ENCODE results near the gene TMEM74B.

TMEM74B gene

DNA sequence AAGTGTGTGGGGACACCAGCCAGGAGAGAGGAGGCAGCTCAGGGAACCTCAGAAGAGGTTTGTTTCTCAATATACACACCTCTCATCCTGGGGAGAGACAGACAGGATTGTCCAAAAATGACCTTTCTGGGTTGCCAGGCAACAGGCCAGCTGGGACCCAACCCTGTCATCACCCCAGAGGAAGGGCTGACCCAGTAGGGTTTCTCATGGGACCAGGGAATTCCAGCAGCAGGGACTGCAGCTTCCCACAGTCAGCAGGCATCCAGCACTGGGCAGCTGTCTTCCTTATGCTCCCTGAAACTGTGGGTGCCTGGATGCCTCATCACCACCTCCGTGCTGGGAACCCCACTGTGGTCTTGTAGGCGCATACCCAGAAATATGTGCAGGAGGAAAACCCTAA lies 19.8 kb upstream of the TMEM74B start:
- no peak for DNase-seq

DNA sequence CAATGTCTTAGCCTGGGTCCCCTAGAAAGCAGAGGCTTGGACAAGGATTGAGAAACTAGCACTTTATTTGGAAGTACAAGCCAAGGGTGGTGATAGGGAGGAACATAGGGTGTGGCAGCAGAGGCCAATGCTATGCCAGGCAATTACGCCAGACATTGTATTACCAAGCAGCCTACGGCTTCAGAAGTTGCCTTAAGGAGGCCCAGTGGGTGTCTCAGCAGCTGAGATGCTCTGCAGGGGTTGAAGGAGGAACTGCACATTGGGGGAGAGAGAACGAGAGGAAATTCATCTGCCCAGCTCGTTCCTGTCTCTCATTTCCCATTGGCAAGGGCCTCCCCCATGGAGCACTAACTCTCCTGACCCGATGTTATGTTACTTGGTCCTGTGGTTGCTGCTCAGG lies 19.3 kb upstream of the TMEM74B start:
- no peak for DNase-seq

DNA sequence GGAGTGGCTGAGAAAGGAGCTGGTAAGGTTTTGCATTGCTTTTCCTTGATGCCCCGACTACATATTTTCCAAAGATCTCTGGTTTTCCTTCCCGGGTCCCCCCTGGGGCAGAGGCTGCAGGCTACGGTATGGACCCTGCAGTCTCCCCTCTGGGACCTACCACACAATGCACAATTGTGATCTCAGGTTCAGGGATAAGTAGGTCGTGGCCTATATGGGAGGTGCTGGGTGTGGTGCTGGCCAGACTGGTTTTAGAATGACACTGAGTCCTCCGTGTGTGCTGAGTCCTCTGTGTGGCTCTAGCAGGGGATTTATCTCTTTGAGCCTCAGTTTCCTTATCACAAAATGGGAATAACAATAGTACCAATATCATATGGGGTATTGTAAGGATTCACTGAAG lies 18.8 kb upstream of the TMEM74B start:
- DNase-seq = no peak

DNA sequence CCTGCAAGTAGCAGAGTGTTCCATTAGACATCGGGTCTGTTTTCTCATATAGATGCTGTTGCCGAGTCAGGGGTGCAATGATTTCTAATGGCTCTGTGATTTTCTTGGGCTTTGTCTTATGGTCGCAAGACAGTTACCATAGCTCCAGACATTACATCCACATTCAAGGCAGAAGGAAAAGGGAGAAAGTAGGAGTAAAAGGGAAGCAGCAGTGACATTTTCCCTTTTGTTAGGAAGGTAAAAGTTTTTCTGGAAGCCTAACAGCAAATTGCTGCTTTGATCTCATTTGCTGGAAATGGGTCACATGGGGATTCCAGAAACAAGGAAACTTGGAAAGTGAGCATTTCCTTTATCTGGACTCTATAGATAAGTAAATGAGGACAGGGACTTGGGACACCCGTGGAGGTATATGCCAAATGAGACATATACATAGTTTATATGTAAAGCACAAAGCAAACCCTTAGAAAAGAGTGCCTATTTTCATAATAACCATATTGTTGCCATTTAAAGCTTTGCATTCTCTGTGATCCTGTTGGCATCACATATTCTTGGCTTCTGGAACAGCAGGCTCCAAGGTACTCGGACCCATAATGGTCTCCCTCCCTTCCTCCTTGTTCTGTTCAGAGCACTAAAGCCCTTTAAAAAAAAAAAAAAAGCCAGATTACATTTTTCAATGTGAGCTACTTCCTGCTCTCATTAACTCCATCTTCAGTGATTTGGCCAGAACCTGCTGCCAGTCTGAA lies 18.2 kb upstream of the TMEM74B start, which contains the start of gene C20orf202:
Gene C20orf202, plus strand, starts transcription at position 693 of the 743 bp plus-strand sequence. CDS start 132 bp downstream, outside the sequence.
- DNase-seq = no peak

DNA sequence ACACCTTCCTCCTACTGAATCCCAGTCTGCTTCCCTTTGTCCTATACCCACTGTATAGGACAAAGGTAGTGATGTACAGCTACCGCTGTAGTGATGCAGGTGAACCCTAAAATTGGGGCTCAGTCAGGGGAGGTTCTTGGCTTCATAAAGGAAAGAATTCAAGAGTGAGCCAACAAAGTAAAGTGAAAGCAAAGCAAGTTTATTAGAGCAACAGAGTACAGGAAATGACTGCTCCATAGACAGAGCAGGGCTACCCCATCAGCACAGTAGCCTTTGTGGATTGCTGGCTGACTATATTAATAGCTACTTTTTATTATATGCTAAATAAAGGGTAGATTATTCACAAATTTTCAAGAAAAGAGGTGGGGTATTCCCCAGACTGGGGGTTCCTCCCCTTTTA lies 15.2 kb upstream of the TMEM74B start:
- DNase-seq = no peak

DNA sequence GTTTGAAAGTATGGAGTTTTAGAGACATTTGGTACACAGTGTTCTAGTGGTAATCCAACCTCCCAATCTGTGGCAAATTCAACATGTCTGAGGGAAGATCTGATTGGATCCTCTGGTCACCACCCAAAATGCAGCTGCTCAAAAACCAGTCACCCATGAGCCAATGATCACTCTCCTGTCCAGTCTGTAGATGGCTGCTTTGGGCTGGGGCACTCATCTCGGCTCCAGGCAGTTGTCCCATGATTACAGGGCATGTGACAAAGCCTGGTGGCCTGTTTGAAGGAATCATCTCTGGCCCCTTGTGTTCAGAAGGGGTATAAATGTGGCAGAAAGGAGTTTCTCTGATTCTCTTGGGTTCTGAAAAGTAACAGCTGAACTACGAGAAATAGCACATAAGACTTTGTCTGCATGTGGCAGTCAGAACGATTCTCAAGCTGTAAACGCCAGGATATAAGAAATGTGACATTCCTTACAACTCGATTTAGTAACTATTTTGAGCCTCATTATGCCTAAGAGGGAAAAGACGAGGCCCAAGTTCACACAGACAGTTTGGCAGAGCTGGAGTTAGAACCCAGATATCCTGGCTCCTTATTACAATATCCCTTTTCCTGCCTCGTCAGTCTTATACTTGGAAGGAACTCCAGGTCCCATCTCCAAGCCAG lies 14.6 kb upstream of the TMEM74B start:
- no peak for DNase-seq

DNA sequence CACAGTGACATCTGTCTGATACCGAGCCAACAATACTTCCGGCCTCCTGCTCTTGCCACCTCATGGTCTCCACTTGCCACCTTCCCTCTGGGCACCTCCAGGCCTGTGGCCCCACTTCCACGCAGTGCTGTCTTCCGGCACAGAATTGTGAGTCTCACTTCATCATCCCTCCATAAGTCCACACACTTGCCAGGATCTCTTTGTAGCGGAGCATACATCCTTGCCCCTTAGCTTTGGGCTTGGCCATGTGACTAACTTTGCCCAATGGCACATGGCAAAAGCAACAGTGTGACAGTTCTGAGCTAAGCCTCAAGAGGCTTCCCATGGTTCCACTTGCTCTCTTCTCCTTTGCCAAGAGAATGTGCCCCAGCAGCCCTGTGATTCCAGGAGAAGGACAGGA lies 14.0 kb upstream of the TMEM74B start:
- no peak for DNase-seq

DNA sequence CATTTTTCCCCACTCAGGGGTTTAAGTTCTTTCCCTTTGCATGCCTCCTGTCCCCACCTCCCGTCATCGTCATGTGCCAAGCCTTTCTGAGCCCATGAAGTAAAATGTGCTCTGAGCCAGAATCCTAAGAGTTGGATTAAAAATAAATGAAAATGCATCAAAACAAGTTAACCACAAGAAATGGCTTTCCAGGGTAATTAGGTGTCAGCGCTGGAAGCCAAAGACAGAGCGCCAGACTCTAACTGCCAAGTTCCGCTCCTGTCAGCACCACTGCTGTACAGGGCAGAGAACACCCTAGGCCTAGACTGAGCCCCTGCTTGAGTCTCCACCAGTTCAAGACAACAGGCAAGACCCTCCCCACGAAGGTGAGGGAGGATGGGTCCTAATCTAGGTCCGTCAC lies 13.0 kb upstream of the TMEM74B start:
- DNase-seq = no peak

DNA sequence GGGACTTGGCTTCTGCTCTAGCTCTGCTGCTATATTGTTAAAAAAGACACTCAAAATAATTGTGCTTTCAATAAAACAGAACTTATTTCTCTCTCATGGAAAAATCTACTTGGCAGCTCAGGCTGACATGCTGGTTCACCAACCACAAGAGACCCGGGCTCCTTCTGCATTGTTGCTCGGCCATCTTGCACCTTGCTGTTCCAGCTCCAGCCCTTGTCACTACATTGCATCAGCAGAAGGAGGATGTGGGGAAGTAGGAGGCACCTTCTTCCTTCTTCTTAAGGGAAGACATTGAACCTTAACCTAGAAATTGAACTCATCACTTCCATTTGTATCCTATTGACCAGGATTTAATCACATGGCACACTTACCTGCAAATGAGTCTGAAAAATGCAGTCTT lies 11.9 kb upstream of the TMEM74B start:
- no peak for DNase-seq

DNA sequence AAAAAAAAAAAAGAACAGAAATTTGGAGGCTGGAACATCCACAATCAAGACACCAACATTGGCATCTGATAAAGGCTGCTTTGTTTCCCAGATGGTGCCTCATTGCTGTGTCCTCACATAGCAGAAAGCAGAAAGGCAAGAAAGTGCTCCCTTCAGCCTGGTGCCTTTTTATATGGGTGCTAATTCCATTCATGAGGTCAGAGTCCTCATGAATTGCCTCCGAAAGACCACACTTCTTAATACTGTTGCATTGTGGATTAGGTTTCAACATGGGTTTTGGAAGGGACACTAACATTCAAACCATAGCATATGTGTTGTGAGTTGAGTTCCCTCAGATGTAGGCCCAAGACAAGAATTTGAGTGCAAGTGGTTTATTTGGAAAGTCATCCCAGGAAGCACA lies 10.4 kb upstream of the TMEM74B start:
- no peak for DNase-seq

DNA sequence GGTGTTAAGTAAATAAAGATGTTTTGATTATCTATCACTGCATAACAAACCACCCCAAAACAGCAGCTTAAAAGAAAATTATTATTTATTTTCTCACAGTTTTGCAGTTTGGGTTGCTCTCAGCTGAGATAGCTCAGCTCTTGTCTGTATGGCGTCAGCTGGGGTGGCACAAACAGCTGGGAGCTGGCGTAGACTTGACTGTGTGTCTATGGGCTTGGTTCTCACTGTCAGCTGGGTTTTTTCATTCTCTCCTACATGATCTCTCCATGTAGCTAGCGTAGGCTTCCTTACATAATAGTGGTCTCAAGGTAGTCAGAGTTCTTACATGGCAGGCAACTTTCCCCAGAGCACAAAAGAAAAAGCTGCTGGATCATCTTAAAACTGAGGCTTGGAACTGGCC lies 6.5 kb upstream of the TMEM74B start:
- no peak for DNase-seq

DNA sequence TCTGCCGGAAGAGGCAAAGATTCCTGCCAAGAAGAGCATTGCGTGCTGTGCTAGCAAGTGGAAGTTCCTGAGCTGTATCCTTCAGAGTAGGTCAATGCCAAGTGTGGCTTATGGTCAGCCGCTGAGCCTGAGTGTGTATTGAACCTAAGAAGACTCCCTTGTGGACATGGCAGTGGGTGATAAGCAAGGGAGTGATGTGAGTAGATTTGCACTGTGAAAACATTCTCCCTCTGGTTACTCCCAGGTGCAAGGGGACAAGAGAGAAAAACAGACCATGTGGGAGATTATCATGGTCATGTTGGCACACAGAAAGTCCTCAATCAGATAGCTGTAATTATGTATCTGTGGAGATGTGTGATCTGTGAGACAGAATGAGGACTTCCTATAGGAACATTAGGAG lies 6.1 kb upstream of the TMEM74B start:
- DNase-seq = no peak

DNA sequence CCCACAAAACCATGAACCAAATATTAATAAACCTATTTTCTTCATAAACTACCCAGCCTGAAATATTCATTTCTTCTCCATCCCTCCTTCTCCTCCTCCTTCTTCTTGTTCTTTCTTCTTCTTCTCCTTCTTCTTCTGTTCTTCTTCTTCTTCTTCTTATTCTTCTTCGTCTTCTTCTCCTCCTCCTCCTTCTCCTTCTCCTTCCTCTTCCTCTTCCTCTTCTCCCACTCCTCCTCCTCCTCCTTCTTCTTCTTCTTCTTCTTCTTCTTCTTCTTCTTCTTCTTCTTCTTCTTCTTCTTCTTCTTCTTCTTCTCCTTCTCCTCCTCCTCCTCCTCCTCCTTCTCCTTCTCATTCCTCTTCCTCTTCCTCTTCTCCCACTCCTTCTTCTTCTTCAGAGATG lies 5.0 kb upstream of the TMEM74B start:
- DNase-seq = no peak

DNA sequence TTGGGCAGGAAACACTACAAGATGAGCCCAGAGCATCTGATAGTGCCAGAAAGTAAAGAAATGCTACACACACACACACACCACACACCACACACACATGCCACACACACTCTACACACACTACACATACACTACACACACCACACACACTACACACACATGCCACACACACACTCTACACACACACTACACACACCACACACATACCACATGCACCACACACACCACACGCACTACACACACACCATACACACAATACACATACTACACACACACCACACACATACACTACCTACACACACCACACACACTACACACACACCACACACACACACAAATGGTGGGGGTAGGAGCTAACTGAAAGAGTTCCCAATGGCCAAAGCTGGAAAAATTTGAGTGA lies 3.6 kb upstream of the TMEM74B start:
- no peak for DNase-seq

DNA sequence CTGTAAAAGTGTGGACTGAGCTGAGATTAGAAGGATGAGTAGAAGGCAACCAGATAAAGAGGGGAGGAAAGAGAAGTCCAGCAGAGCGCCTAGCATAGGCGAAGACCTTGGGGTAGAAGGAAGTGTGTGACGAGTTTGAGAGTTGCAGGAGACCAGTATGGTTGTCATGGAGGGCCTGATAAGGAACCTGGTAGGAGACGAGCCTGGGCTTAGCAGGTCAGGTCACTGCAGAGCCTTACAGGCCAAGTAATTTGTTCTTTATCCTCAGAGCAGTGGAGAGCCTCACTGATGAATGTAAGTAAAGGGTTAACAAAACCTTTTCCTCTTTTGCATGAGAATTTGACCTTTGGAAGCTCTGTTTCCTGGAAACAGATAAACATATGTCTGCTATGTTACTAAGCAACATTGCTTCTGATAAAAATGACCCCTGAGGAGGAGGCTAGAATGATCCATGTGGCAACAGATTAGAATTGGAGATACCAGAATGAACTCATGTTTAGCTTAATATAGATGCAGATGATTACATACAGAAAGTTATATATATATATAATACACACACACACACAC lies 2.9 kb upstream of the TMEM74B start:
- DNase-seq = peak; percentile 70

DNA sequence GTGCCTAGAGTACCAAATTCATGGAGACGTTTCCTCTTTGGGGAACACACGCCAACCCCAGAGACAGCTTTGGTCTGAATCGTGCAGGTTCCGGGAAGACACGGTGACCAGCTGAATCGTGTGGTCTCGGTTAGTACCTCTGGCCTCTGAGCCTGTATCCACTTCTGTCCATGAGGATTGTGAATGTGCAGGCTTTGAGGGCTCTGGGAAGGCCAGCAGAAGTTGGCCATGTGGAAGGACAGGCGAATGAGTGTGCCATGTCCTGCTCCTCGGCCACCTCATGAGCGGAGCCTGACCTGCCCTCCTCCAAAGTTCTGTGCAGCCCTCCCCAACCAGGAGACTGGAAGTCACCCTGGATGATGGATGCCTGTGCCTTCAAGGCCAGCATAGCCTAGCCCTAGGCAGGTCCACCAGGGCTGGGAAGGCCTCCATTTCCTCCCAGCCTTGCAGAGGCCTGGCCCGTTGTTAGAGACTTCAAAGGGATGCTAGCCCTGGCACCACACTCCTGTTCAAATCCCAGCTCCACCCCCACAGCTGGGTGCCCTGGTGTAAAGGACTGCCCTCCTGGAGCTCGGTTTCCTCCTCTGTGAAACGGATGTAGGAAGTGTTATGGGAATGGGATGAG lies 1.7 kb upstream of the TMEM74B start:
- no peak for DNase-seq

DNA sequence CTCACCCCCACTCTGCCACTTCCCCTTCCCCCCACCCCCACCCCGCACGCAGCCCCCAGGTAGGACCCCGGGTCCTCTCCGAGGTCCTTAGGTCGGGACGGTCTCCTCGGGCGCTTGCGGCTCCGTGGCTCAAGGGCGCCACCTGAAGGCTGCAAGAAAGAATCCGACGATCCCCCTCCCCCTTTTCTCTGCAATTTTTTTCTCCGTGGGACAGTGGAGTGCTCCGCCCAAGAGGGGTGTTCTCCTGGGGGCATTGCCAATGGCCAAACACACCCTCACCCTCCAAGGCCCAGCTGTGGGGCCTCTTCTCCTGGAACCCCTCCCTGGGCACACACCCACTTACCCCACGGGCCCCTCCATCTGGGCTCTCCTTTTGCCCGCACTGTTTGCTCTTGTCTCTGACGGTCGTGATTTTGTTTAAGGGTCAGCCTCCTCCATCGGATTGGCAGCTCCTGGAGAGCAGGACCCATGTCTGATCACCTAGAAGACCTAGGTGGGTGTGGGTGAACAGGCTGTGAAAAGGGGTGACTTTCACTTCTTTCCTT lies 1.1 kb upstream of the TMEM74B start:
- DNase-seq = peak; percentile 72

DNA sequence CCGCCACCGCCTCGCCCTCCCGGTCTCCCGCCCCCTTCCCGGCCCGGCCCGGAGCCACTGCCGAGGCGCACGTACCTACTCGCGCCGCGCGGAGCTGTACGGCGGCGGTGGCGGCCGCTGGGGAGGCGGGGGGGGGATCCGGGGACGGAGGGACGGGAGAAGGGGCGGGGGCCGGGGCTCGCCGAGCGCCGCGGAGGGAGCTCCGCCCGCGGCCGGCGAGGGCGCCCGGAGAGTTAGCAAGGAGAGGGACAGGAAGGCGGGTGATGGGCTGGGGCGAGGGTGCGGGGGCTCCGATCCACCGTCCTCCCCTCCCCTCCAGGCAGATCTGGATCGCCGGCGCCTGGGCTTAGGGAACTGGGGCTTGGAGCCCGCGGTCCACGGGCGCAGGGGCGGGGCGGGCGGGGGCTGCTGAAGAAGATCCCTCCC lies 548 bp upstream of the TMEM74B start:
- DNase-seq = no peak

DNA sequence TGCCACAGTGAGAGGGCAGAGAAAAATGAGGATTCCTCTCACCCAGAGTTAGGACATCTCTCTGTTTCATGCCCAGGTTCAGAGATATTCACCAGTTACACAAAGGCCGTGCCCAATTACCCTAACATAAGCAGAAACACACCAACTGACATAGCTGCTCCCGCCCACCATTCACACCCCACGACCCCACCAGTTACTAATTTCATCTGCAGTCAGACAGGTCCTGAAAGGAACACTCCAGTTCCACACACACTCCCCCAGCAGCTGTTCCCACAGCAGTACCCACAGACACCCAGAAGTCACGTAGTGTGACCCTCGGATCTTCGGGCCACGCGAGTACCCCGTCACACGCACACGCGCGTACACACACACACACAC lies 532 bp downstream of the TMEM74B start:
- no peak for DNase-seq

DNA sequence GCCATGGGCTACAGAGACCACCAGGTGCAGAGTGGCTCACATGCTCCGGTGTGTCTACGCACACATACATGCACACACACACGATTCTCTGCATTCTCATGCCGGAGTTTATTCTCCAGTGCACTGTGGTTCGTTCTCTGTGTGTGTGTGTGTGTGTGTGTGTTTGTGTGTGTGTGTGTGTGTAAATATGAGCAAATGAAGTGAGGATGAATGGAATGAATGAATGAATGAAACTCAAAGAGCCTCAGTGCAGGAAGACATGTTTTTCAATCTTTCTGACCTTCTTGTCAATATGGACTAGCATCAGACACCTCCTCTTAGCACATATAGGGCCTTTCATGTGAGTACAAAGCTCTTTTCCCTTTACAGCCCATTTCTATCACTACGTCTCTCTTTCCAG lies 1.6 kb downstream of the TMEM74B start:
- DNase-seq = no peak

DNA sequence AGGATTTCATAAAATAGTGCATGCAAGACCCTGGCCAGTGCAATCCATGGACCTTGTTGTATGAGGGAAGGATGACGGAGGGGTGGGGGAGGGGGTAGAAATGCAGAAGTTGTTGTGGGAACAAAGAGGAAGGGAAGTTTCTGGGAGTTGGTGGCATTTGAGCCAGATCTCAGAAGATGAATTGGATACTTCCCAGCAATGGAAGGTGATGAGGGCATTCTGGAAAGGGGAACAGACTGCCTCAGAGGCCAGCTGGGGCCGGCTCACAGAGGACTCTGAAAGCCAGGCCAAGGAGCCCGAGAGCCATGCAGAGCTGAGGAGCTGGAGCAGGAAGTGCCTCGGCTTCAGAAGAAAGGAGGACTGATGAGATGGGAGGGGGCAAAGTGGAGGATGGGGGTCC lies 2.7 kb downstream of the TMEM74B start:
- DNase-seq = no peak

DNA sequence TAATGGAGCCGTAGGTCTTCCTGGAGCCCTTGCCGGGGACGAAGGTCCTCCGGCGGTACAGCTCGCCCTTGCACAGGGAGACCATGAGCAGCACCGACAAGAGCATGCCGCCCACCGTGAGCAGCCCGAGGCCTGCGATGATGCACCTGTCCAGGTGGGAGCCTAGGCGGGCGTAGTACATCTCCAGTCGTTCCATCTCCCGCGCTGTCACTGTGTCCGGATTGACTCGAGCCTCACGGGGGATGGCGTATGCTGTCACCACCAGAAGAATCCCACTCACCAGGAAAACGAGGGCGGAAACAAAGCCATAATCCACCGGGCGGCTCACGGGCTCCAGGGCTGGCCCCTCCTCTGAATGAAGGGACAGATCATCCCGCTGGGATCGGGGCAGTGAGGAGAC lies 3.8 kb downstream of the TMEM74B start:
- DNase-seq = no peak

DNA sequence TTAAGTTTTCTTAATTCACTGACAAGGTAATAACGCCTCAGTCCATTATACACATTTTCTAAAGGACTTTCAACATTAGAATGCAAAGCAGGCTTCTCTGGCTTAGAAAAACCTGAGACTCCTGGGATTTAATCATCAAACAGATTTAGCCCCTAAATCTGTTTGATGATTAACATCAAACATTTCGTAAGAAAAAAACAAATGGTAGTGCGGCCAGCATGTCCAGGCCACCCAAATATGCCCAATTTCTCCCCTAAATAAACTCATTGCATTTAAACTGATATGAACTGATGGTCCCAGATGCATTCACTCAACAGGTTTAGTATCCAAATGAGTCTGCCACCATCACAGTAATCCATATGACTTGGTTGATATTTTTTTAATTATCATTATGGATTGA lies 6.2 kb downstream of the TMEM74B start:
- DNase-seq = no peak

DNA sequence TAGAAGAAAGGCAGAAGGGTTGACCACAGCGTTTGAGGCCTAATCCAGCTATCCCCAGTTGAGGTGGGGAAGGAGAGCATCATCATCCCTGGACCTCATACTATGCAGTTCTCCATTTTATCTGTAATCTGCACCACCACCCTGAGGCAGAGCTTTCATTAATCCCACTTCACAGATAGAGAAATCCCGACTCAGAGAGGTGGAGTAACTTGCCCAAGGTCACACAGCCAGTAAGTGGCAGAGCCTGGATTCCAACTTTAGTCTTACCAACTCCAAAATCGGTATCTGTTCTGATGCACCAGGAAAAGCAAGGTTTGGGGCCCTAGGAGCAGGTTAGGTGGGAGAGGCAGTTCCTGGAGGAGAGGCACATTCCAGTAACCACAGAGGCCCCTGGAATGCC lies 6.7 kb downstream of the TMEM74B start:
- no peak for DNase-seq
